SU-DHL-6 (cell line): ENCODE measurements around the gene TMCO4.

ENCODE experiments used
- H2AFZ ChIP-seq: fragments of 200-600 bp; sonication (generic); 2 replicates; pipeline ENCODE4 v1.6.1; 2014; ENCODE audit warnings: low read depth, mild to moderate bottlenecking, moderate library complexity, mixed read lengths, antibody characterized with exemption, low read length; ENCODE audit not compliant: severe bottlenecking
- H3F3A ChIP-seq: fragments of 200-600 bp; shearing (Covaris generic); 2 replicates; pipeline ENCODE4 v1.6.0; 2016; ENCODE audit warnings: antibody characterized with exemption, mild to moderate bottlenecking; ENCODE audit not compliant: insufficient read depth
- H3K27ac ChIP-seq: fragments of 200-600 bp; sonication (generic); 2 replicates; pipeline ENCODE4 v1.5.1; 2016; ENCODE audit warnings: low read depth, mild to moderate bottlenecking, low read length, moderate library complexity, mixed read lengths
- H3K27me3 ChIP-seq: fragments of 200-600 bp; sonication (generic), shearing (Covaris generic); 2 replicates; pipeline ENCODE4 v1.6.0; 2014; ENCODE audit warnings: mild to moderate bottlenecking, low read length
- H3K36me3 ChIP-seq: fragments of 200-600 bp; sonication (generic); 2 replicates; pipeline ENCODE4 v1.6.1; 2014; ENCODE audit warnings: mild to moderate bottlenecking, low read length, mixed read lengths
- H3K4me2 ChIP-seq: fragments of 300-600, 200-600 bp; shearing (Covaris generic), sonication (generic); 2 replicates; pipeline ENCODE4 v1.6.0; 2014; ENCODE audit warnings: low read length, low read depth, mild to moderate bottlenecking; ENCODE audit not compliant: poor library complexity, severe bottlenecking
- H3K4me3 ChIP-seq: fragments of 200-600 bp; sonication (generic); 2 replicates; pipeline ENCODE4 v1.5.1; 2014; ENCODE audit warnings: antibody characterized with exemption, low read length, mild to moderate bottlenecking, mixed read lengths; ENCODE audit not compliant: insufficient read depth, poor library complexity, severe bottlenecking
- H3K79me2 ChIP-seq: fragments of 200-600 bp; sonication (generic); 2 replicates; pipeline ENCODE4 v1.6.1; 2014; ENCODE audit warnings: mild to moderate bottlenecking, low read length, moderate library complexity; ENCODE audit not compliant: insufficient read depth
- H3K9ac ChIP-seq: fragments of 200-600 bp; sonication (generic); 2 replicates; pipeline ENCODE4 v1.7.0; 2014; ENCODE audit warnings: mild to moderate bottlenecking, low read length
- H3K9me2 ChIP-seq: fragments of 200-600 bp; sonication (generic); replicated peaks from 2 replicates; pipeline ENCODE4 v1.6.1; 2014; ENCODE audit warnings: low read length; ENCODE audit not compliant: insufficient read depth
- H3K9me3 ChIP-seq: fragments of 200-600 bp; sonication (generic); 2 replicates; pipeline ENCODE4 v1.6.1; 2014; ENCODE audit warnings: low read length, mixed read lengths; ENCODE audit not compliant: insufficient read depth
- H4K20me1 ChIP-seq: fragments of 200-600 bp; sonication (generic); 2 replicates; pipeline ENCODE4 v1.6.1; 2014; ENCODE audit warnings: low read depth, mild to moderate bottlenecking, antibody characterized with exemption, low read length, moderate library complexity, mixed read lengths
- CTCF ChIP-seq: fragments of 200-600 bp; sonication (generic); IDR thresholded peaks from one replicate; pipeline ENCODE4 v1.5.1; 2017; ENCODE audit warnings: antibody characterized with exemption, mild to moderate bottlenecking, low read length, moderate library complexity; ENCODE audit not compliant: insufficient read depth, poor library complexity, severe bottlenecking
- EZH2phosphoT487 ChIP-seq: fragments of 200-600 bp; sonication (generic), shearing (Covaris generic); conservative IDR thresholded peaks from 2 replicates; pipeline ENCODE4 v1.6.1; 2018; ENCODE audit warnings: mild to moderate bottlenecking, antibody characterized with exemption, low read length, moderate library complexity, mixed read lengths

TMCO4 gene

GRCh38 chr1:19650416-19651140 lies 149.1 kb downstream of the TMCO4 start:
- no peaks in the 10 kb centered on the region for H3F3A ChIP-seq
- H3K79me2 ChIP-seq, result no peaks in the 10 kb centered on the region
- no peaks in the 10 kb centered on the region for H4K20me1 ChIP-seq
- H2AFZ ChIP-seq, result no peak overlapping the region
- no peaks in the 10 kb centered on the region for H3K9me2 ChIP-seq
- no peak overlapping the region for H3K4me3 ChIP-seq
- H3K36me3 ChIP-seq, result no peaks in the 10 kb centered on the region
- H3K9ac ChIP-seq, result no peak overlapping the region
- TF ChIP-seq EZH2phosphoT487, result no peak
- no peak for TF ChIP-seq CTCF
- H3K4me2 ChIP-seq, result no peak overlapping the region
- no peaks in the 10 kb centered on the region for H3K9me3 ChIP-seq
- no peaks in the 10 kb centered on the region for H3K27me3 ChIP-seq
- no peak overlapping the region for H3K27ac ChIP-seq

- Histone ChIP-seq H2AFZ (no peak overlapping the region), H3K4me3 (no peak overlapping the region), H3K4me2 (no peak overlapping the region), H3K27me3 (no peaks in the 10 kb centered on the region), H4K20me1 (no peaks in the 10 kb centered on the region), H3K9me3 (no peaks in the 10 kb centered on the region), H3K27ac (no peak overlapping the region), H3K9ac (no peak overlapping the region), H3F3A (no peaks in the 10 kb centered on the region), H3K9me2 (no peaks in the 10 kb centered on the region), H3K36me3 (no peaks in the 10 kb centered on the region), H3K79me2 (no peaks in the 10 kb centered on the region)
- TF ChIP-seq EZH2phosphoT487 (no peak), CTCF (no peak)
Measured at GRCh38 chr1:19648689-19649088, 151.0 kb downstream of the TMCO4 start.

DNA sequence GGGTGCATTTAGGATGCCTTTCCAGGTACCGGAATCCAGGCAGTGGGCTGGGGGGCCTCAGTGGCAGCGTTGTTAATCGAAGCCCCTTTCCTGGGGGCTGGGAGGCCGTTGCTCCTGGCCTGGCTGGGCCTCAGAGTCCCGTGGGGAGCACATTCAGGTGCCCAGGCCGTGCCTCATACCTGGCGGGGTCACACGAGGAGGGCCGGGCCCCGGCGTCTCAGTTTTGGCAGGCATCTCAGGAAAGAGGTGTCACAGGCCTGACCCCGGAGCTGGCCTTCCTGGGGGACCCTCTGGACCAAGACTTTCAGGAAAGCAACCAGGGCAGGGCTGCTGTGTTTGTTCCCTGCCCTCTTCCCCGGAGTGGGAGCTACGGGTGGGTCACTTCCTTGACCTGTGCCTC lies 151.5 kb downstream of the TMCO4 start:
- TF ChIP-seq CTCF (no peak), EZH2phosphoT487 (no peak)
- Histone ChIP-seq H3K27me3 (no peaks in the 10 kb centered on the region), H3K9ac (no peak overlapping the region), H3K4me2 (no peak overlapping the region), H3F3A (no peaks in the 10 kb centered on the region), H2AFZ (no peak overlapping the region), H3K9me3 (no peaks in the 10 kb centered on the region), H4K20me1 (no peaks in the 10 kb centered on the region), H3K27ac (no peak overlapping the region), H3K79me2 (no peaks in the 10 kb centered on the region), H3K4me3 (no peak overlapping the region), H3K36me3 (no peaks in the 10 kb centered on the region), H3K9me2 (no peaks in the 10 kb centered on the region)
